Stimulated activated naive CD8-positive, alpha-beta T cell treated with anti-CD3 and anti-CD28 coated beads, Interleukin-15, Interleukin-2, amounts not matched to agents 100 ng/mL and 50 ng/mL, for 24 hours (primary cell): ENCODE results near the gene LSAMP.

Source experiments
- H3K27ac Mint-ChIP-seq: one replicate; pipeline ENCODE4 v1.8.0; 2021; ENCODE audit warnings: mild to moderate bottlenecking, mixed read lengths
- H3K27me3 Mint-ChIP-seq: one replicate; pipeline ENCODE4 v1.8.0; 2021; ENCODE audit warnings: mixed read lengths
- H3K36me3 Mint-ChIP-seq: one replicate; pipeline ENCODE4 v1.8.0; 2021; ENCODE audit warnings: low read depth, mixed read lengths
- H3K4me1 Mint-ChIP-seq: one replicate; pipeline ENCODE4 v1.8.0; 2021; ENCODE audit warnings: low read depth, mixed read lengths
- H3K4me3 Mint-ChIP-seq: one replicate; pipeline ENCODE4 v1.8.0; 2021; ENCODE audit warnings: mild to moderate bottlenecking, mixed read lengths
- H3K9me3 Mint-ChIP-seq: one replicate; pipeline ENCODE4 v1.8.0; 2021; ENCODE audit warnings: mixed read lengths

The LSAMP gene

GRCh38 chr3:116265976-116266584, 179.2 kb downstream of the LSAMP start:
- Mint-ChIP-seq H3K4me3 (no peak overlapping the region), H3K9me3 (no peaks in the 10 kb centered on the region), H3K27ac (no peak overlapping the region), H3K27me3 (no peaks in the 10 kb centered on the region), H3K36me3 (no peaks in the 10 kb centered on the region), H3K4me1 (no peaks in the 10 kb centered on the region)

DNA sequence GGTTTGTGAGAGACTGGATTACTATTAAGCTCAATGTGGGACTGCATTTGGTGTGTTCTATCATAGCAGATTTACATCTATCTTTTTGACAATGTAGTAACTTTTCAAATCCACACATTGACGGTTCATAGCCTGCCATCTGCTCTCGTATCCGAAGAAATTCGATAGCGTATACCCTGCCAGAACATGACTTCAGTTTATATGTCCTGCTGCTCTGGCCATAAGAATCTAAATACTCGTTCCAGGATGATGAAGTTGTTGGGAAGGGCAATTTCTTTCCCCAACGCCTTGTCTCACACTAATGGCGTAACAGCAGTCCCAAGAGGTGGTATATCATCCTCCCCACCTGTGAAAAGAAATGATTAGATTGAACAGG, 180.0 kb downstream of the LSAMP start:
- H3K27ac Mint-ChIP-seq = no peak overlapping the region

DNA sequence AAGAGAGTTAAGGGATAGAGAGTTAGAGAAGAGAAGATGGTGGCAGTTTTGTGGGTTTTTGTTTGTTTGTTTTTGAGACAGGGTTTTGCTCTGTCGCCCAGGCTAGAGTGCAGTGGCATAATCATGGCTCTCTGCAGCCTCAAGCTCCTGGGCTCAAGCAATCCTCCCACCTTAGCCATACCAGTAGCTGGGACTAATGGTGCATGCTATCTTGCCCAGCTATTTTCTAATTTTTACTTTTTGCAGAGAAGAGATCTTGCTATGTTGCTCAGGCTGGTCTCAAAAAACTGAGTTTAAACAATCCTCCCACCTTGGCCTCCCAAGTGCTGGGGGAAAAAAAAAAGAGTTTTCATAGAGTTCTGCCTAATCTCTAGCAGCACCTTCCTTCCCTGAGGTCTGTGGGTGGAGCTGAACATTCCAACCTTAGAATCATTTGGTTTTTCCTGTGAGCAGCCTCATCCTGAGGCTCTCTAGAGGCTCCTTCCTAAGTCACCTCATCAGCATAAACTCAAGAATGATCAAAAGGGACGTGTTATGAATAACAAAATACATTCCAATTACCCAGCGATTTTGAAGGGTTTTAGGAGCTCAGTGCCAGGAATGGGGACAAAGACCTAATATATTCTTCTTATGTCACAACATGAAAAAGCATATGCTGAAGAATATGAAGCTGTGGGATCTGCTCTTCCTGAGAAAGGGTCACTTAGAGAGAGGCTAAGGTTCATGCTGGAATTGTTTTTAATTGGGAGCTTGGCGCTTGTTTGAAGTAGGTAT, 180.6 kb downstream of the LSAMP start:
- no peak overlapping the region for H3K4me3 Mint-ChIP-seq
- H3K9me3 Mint-ChIP-seq = no peaks in the 10 kb centered on the region
- H3K4me1 Mint-ChIP-seq = no peaks in the 10 kb centered on the region
- no peaks in the 10 kb centered on the region for H3K27me3 Mint-ChIP-seq
- no peaks in the 10 kb centered on the region for H3K36me3 Mint-ChIP-seq
- no peak overlapping the region for H3K27ac Mint-ChIP-seq

More for the DNA sequence above, 180.0 kb downstream of the LSAMP start:
- H3K4me1 Mint-ChIP-seq = no peaks in the 10 kb centered on the region
- no peak overlapping the region for H3K4me3 Mint-ChIP-seq
- H3K9me3 Mint-ChIP-seq = no peaks in the 10 kb centered on the region
- no peaks in the 10 kb centered on the region for H3K27me3 Mint-ChIP-seq
- no peaks in the 10 kb centered on the region for H3K36me3 Mint-ChIP-seq

DNA sequence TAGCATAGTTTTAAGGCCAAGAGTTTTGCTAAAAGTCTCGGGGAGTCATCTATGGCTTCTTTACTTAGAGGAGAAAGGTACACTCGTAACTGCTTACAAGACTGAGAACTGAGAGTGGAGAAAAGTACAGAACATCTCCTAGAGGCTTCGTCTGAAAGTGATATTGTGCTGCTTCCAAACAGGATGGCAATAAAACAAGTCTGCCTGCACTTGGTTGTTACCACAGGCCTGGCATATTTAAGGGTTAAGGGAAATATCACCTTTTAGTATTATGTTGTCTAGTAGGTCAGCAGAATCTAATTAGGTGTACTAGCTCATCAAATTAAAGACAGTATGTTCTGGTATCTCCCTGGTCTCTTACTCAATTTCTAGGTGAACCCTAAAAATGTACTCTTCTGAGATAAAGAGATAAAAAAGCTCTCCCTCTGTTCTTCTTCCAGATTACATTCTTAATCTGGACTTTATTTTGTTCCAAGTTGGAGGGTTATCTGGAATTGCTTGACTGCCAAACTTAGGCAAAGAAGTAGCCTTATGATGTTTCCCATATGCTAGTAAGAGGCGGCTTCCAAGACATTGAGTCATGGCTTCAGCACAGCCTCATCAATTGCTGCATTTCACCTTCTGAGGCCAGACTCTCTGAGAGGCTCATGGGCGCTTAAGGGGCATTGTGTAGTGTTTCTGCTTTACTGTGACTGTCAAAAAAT, 181.3 kb downstream of the LSAMP start:
- H3K27ac Mint-ChIP-seq = no peak overlapping the region
- no peaks in the 10 kb centered on the region for H3K9me3 Mint-ChIP-seq
- H3K4me1 Mint-ChIP-seq = no peaks in the 10 kb centered on the region

DNA sequence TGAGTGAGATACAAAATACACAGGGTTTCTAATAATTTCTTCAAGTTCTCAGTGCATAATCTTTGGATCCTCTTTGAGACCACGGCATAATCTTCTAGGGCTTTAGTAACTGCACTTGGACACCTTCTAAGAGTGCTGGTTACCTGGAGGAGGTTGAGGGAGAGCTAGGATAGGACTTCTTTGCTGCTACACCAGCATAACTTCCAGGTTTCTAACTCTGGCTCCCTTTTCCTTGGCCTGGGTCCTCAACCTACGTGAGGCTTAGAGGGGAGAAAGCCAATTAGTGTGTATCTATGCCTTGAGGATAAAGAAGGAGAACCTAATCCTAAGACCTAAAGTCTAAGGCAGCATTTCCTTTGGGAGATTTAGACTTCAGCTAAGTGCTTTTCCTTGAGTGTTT, 184.8 kb downstream of the LSAMP start:
- H3K4me1 Mint-ChIP-seq = no peaks in the 10 kb centered on the region
- H3K36me3 Mint-ChIP-seq = no peaks in the 10 kb centered on the region
- H3K27ac Mint-ChIP-seq = no peak overlapping the region
- no peaks in the 10 kb centered on the region for H3K9me3 Mint-ChIP-seq
- no peak overlapping the region for H3K4me3 Mint-ChIP-seq
- H3K27me3 Mint-ChIP-seq = no peaks in the 10 kb centered on the region

More for the DNA sequence above, 181.3 kb downstream of the LSAMP start:
- Mint-ChIP-seq H3K36me3 (no peaks in the 10 kb centered on the region), H3K4me3 (no peak overlapping the region), H3K27me3 (no peaks in the 10 kb centered on the region)

GRCh38 chr3:116259984-116260383, 185.3 kb downstream of the LSAMP start:
- H3K4me3 Mint-ChIP-seq = no peak overlapping the region
- no peaks in the 10 kb centered on the region for H3K9me3 Mint-ChIP-seq
- H3K27me3 Mint-ChIP-seq = no peaks in the 10 kb centered on the region
- H3K36me3 Mint-ChIP-seq = no peaks in the 10 kb centered on the region
- H3K4me1 Mint-ChIP-seq = no peaks in the 10 kb centered on the region
- no peak overlapping the region for H3K27ac Mint-ChIP-seq

GRCh38 chr3:116256843-116257485, 188.3 kb downstream of the LSAMP start:
- no peak overlapping the region for H3K27ac Mint-ChIP-seq
- H3K36me3 Mint-ChIP-seq = no peaks in the 10 kb centered on the region
- H3K27me3 Mint-ChIP-seq = no peaks in the 10 kb centered on the region
- no peaks in the 10 kb centered on the region for H3K9me3 Mint-ChIP-seq
- no peaks in the 10 kb centered on the region for H3K4me1 Mint-ChIP-seq
- no peak overlapping the region for H3K4me3 Mint-ChIP-seq

DNA sequence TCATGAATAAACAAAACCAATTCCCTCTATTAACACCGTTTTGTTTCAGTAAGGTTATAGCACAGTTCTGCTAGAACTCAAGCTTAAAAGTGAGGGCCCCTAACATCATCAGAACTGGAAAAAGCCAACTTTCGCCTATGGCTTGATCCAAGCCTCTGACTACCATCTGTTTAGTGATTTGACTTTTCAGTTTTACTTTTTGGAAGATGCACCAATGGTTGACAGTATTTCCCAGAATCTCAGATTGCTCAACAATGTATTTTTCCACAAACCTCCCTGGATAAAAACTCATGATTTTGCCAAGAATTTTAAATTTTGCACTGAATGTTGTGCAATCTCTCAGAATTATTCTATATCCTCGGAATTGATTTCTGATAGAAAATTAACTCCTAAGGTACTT, 190.7 kb downstream of the LSAMP start:
- no peaks in the 10 kb centered on the region for H3K36me3 Mint-ChIP-seq
- H3K27me3 Mint-ChIP-seq = no peaks in the 10 kb centered on the region
- H3K4me1 Mint-ChIP-seq = no peaks in the 10 kb centered on the region
- H3K27ac Mint-ChIP-seq = no peak overlapping the region
- H3K4me3 Mint-ChIP-seq = no peak overlapping the region
- H3K9me3 Mint-ChIP-seq = no peaks in the 10 kb centered on the region

DNA sequence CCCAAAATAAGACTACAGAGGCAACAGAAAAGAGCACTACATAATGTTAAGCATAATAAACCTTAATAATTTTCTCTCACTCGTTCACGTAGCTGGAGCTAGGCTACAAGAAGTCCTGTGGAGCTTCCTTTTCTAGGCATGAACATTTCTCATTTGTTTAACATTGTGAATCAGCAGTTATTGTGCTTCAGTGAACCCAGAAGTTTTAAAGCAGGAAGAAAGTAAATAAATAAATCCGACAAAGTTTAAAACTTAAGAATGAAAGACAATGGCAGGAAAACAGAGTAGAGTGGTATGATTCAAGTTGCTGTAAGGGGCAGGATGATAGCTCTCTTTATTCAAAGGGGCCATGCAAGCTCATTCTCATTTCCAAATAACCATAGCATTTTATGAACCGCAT, 191.8 kb downstream of the LSAMP start:
- no peak overlapping the region for H3K27ac Mint-ChIP-seq
- no peaks in the 10 kb centered on the region for H3K27me3 Mint-ChIP-seq
- H3K4me1 Mint-ChIP-seq = no peaks in the 10 kb centered on the region
- no peaks in the 10 kb centered on the region for H3K36me3 Mint-ChIP-seq
- H3K4me3 Mint-ChIP-seq = no peak overlapping the region
- no peaks in the 10 kb centered on the region for H3K9me3 Mint-ChIP-seq

GRCh38 chr3:116247605-116248004, 197.7 kb downstream of the LSAMP start:
- no peaks in the 10 kb centered on the region for H3K4me1 Mint-ChIP-seq
- H3K4me3 Mint-ChIP-seq = no peak overlapping the region
- H3K36me3 Mint-ChIP-seq = no peaks in the 10 kb centered on the region
- H3K9me3 Mint-ChIP-seq = peaks cover under 1% of the 10 kb centered on the region
- H3K27me3 Mint-ChIP-seq = no peaks in the 10 kb centered on the region
- H3K27ac Mint-ChIP-seq = no peak overlapping the region

GRCh38 chr3:116246406-116246980, 198.8 kb downstream of the LSAMP start:
- H3K9me3 Mint-ChIP-seq = peaks cover 3% of the 10 kb centered on the region
- no peaks in the 10 kb centered on the region for H3K4me1 Mint-ChIP-seq
- no peak overlapping the region for H3K27ac Mint-ChIP-seq
- no peaks in the 10 kb centered on the region for H3K36me3 Mint-ChIP-seq
- no peaks in the 10 kb centered on the region for H3K27me3 Mint-ChIP-seq
- no peak overlapping the region for H3K4me3 Mint-ChIP-seq

DNA sequence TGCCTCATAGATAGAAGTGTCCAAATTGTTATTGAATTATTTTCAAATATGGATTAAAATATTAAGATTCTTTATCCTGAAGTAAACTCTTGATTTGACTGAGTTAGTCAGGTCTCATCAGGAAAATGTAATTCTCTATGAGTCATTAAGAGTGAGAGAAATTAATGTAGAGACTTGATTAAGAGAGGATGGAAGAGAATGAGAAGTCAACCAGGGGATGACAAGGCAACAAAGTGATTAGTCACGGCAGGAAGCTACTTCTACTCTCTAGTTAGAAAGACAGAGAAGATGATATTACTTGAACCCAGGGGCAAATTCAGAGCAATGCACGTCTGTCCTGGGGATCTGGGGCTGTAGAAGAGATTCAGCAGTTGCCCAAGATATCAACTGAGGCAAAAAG, 202.5 kb downstream of the LSAMP start:
- no peaks in the 10 kb centered on the region for H3K4me1 Mint-ChIP-seq
- no peak overlapping the region for H3K27ac Mint-ChIP-seq
- H3K27me3 Mint-ChIP-seq = no peaks in the 10 kb centered on the region
- H3K4me3 Mint-ChIP-seq = no peak overlapping the region
- H3K9me3 Mint-ChIP-seq = peaks cover 3% of the 10 kb centered on the region
- no peaks in the 10 kb centered on the region for H3K36me3 Mint-ChIP-seq

DNA sequence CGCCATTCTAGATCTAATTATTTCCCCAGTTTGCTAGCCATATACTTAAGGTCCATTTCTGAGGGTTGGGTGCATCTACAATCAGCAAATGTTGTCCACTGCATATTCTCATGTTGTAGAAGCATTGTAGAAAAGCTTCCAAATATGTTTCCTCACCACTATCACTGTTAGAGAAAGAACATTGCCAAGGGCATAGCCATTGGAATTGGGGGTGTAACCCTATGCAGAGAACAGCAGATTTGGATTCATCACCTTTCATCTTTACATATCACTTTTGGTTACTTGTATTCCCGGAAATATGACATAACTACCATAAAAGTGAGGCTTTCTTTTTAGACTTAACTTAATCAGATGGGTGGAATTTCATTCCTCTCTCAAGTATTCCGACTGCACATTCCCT, 203.6 kb downstream of the LSAMP start:
- no peaks in the 10 kb centered on the region for H3K27me3 Mint-ChIP-seq
- no peaks in the 10 kb centered on the region for H3K4me1 Mint-ChIP-seq
- no peaks in the 10 kb centered on the region for H3K36me3 Mint-ChIP-seq
- H3K27ac Mint-ChIP-seq = no peak overlapping the region
- H3K4me3 Mint-ChIP-seq = no peak overlapping the region
- H3K9me3 Mint-ChIP-seq = peaks cover 3% of the 10 kb centered on the region

GRCh38 chr3:116240261-116240660, 205.0 kb downstream of the LSAMP start:
- H3K36me3 Mint-ChIP-seq = no peaks in the 10 kb centered on the region
- no peaks in the 10 kb centered on the region for H3K27me3 Mint-ChIP-seq
- H3K4me1 Mint-ChIP-seq = no peaks in the 10 kb centered on the region
- H3K27ac Mint-ChIP-seq = no peak overlapping the region
- no peak overlapping the region for H3K4me3 Mint-ChIP-seq
- peaks cover 3% of the 10 kb centered on the region for H3K9me3 Mint-ChIP-seq
